Measurements from ENCODE around the gene PRKAR1B.

The PRKAR1B gene

DNA sequence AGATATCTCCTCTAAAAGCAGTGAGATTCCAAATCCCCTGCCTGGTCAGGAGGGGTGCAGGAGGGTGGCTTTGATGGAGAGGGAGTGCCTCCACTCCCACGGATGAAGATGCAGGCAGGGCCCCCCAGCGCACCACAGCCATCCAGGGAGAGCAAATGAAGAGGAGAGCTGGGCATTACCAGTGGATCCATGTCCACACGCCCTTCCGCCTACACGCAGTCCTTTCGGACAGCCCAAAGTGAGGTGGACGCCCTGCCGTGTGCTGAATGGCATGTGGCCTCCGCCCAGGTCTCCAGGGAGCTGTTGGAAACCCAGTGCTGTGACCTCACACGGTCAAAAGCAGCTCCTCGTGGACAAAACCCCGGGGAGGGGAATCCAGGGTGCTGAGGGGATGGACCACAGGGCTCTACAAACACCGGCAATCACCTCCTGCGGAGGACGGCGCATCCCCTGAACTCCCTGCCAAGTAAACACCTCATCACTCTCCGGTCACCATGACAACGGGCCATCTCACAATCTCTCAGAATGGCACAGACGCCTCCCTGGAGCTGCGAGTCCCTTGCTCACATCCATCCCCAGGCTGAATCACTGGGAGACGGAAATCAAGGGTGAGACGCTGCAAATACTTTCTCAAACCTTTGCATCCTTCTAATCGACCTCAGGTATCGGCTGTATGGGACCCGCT, 35.6 kb downstream of the PRKAR1B start:
- DNase-seq = no peak

DNA sequence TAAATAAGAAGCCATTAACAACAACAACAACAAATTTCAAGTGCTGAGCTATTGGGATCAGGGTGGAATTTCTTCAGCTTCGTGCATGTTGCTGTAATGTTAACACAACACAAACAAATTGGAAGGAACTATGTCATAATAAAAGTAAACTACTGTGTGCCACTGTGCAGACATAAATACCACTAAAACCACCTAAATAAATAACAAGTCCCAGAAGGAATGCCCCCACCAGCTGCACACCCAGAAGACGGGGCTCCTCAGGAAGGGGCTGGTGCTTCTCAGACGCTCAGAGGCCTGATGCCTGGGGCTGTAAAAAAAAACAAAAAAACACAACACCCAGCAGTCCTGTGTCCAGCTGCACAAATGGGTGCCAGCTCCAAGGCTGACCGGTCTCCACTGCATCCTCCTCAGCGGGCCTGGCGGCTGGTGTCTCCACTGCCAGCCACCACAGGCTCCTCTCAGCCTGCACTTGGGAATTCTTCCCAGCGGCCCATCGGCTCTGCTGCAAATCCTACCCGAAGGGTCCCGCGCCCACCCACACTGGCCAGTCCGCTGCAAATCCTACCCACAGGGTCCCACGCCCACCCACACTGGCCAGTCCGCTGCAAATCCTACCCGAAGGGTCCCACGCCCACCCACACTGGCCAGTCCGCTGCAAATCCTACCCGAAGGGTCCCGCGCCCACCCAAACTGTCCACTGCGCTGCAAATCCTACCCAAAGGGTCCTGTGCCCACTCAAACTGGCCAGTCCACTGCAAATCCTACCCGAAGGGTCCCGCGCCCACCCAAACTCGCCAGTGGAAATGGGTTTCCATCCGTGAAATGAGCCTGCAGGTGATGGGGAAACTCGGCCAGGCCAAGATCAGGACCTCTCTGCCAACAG, 36.4 kb downstream of the PRKAR1B start:
- no peak for DNase-seq

DNA sequence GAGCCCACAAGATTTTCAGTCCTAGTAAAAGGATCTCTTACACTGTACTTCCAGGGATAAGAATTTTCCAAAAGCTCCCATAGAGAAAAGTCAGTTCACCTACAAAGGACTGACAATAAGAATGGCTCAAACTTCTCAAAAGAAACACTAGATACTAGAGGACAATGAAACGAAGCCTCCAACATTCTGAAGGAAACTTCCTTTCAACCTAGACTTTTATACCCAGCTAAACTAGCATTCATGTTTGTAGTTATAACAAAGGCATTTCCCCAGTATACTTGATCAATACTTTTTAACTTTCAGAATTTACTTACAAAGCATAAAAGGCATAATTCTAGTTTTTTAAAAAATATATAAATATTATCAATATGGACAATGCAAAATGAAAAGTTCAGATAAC, 41.5 kb downstream of the PRKAR1B start:
- DNase-seq = no peak

DNA sequence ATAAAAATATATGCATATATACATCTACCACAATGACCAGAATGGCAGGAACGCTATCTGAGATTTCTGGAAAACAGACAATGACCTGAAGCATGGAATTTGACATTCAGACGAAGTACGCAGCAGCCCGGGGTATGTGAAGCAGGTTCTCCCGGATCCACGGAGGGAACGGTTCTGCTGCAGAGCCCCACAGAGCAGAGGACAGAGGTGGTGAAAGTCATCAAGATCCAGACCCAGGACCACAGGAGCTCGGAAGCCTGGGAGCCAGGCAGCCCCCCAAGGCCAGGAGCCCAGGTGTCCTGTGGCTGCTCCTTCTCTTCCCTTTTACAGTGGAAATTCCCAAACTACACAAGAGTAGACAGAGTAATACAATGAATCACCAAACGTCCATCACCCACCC, 42.7 kb downstream of the PRKAR1B start:
- no peak for DNase-seq

DNA sequence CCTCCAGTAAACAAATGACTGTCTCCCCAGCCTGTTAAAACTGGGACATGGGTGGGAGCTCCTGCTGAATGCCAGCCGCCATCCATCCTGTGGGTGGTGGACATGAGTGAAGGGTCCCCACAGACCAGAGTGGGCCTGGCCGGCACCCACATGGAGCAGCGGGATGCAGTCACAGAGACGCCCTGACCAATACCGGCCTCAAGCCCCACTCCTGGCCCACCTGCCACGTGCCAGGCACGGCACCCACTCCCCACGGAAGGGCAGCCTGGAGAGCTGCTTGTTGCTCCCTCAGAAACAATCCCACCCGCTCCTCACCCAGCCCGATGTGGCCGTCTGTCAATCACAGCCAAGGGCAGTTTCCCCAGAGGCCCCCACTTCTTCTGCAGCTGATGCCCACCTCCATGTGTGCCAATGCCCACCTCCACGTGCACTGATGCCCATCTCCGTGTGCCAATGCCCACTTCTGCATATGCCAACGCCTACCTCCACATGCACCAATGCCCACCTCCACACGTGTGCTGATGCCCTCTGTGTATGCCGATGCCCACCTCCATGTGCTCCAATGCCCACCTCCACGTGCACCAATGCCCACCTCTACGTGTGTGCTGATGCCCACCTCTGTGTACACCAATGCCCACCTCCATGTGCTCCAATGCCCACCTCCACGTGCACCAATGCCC, 43.4 kb downstream of the PRKAR1B start:
- no peak for DNase-seq

DNA sequence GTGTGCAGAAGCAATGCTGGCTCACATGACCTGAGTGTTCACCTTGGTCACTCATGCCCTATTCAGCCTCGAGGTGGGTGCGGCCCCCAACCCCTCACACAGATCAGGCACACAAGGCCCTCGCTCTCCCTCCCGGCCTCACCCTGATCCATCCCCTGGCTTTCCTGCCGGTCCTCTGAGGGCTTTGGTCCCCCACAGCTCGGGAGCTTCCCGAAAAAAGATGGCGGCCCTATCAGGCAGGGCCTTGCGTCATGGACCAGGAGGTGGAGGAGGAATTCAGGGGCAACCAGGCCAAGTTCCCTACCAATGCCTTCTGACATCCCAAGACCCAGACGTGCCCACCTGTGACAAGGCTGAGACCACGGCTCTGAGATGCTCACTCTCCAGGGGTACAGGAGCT, 44.3 kb downstream of the PRKAR1B start:
- DNase-seq = no peak

DNA sequence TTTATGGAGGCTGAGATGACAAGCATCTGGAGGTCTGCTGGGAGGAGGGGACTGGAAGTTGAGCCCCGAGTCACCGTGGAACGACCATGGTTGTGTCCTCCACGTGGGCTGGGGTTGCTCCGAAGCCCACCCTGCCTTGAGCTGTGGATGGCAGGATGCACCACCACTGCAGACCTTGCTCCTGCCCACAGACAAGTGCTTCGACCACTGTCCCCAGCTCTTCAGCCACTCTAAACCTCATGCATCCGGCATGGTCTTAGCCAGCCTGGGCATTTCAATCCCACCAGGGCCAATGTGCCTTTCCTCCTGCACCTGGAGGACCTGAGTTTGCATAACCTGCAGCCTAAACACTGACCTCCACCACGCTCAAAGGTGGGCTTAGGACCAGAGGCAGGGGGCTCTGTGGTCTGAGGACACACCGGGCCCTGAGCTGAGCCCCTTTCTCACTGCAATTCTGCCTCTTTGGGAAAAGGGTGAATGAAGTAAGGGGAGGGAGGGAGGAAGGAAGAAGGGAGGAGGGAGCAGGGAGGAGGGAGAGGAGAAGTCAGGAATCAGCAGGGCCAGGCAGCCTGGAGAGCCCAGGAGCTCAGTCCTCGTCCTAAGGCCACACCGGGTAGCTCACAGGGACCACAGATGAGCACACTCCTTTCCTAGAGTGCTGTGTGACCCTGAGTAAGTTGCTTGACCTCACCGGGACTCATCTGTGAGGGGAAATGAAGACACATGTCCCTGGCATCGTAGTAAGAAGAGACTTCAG, 45.4 kb downstream of the PRKAR1B start:
- no peak for DNase-seq

DNA sequence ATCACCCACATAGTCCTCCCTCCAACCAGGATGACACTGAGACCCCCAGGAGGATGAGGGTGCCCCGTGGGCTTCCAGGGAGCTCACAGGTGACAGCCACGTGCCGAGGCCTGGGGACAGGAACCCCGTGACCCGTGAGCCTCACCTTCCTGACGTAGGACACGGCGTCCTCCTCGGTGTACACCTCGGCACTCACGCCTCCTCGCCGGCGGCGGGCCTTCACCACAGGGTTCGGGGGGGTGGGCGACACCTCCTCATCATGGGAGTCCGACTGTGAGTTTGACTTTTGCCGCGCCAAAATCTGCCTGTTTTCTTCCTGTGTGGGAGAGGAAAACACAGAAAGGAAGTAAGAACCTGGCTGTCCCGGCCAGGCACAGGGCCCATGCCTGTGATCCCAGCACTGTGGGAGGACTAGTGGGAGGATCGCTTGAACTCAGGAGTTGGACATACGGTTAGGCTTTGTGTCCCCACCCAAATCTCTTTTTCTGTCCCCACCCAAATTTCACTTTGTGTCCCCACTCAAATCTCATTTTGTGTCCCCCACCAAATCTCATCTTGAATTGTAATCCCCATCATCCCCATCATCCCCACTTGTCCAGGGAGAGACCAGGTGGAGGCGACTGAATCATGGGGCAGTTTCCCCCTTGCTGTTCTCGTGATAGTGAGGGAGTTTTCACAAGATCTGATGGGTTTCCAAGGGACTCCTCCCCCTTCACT, 46.5 kb downstream of the PRKAR1B start:
- no peak for DNase-seq

DNA sequence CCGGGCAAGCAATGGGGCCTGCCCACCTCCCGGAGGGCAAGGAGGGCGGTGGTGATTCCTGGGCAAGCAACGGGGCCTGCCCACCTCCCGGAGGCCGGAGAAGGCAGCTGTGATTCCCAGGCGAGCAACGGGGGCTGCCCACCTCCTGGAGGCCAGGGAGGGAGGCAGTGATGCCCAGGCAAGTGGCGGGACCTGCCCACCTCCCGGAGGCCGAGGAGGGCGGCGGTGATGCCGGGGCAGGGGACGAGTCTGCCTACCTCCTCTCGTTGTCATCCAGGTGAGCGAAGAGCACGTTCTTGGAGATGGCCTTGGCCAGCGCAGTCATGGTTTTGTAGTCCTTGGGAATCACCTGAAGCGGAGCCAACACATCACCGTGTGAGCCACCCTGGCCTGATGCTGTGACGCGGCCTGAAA, 50.1 kb downstream of the PRKAR1B start:
- DNase-seq = no peak

DNA sequence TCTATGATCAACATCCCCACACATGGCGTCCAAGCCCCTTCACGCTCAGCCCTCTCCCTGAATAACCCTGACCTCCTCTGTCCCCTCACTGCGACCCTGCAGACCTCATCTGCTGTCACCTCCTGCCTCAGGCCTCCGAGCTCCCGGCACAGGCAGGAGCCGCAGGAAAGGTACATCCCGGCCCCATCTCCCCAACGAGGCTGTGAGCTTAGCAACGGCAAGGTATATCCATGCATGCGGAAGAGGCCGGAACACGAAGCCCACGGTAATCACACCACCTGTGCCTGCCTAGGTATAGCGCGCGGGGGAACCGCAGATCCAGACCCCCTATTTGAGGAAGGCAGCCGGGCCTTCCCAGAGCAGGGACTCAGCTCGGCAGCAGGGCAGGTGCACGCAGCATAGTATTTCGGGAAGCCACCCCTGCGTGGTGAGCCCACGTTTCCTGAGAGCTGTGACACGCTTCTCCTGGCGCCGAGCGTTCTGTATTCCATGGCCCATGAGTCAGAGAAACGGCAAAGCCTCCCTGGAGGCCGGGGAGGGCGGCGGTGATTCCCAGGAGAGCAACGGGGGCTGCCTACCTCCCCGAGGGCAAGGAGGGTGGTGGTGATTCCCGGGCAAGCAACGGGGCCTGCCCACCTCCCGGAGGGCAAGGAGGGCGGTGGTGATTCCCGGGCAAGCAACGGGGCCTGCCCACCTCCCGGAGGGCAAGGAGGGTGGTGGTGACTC, 50.7 kb downstream of the PRKAR1B start:
- DNase-seq = no peak

DNA sequence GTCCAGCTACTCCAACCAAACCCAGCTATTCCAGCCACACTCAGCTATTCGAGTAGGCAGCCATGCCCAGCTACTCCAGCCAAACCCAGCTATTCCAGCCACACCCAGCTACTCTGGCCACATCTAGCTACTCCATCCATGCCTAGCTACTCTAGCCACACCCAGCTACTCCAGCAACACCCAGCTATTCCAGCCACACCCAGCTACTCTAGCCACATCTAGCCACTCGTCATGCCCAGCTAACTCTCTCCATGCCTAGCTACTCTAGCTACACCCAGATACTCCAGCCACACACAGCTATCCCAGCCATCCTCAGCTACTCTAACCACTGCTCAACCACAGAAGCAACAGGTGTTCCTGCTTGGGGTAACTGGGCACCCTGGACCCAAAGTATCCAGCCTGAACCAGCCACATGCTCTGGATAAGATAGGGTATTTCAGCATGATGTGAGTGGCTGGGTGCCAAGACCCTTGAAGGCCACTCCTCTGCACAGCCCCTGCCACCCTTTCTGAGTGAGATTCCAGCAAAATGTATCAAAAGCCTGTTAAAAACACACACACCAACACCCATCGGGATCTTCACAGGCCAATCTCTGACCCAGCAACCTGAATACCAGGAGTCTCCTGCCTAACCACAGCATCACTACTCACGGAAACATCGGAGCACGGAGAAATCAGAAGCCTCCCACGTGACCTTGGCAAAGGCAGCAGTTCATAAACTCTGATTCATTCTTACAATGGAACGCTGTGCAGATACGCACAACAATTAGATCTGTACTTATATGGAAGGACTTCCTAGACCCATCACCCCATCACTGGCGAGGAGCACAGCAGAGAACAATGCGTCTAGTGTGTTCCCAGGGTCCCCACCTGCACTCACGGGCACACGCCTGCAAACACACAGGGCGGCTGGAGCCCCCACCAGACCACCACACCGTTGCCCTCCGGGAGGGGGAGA, 52.3 kb downstream of the PRKAR1B start:
- no peak for DNase-seq

DNA sequence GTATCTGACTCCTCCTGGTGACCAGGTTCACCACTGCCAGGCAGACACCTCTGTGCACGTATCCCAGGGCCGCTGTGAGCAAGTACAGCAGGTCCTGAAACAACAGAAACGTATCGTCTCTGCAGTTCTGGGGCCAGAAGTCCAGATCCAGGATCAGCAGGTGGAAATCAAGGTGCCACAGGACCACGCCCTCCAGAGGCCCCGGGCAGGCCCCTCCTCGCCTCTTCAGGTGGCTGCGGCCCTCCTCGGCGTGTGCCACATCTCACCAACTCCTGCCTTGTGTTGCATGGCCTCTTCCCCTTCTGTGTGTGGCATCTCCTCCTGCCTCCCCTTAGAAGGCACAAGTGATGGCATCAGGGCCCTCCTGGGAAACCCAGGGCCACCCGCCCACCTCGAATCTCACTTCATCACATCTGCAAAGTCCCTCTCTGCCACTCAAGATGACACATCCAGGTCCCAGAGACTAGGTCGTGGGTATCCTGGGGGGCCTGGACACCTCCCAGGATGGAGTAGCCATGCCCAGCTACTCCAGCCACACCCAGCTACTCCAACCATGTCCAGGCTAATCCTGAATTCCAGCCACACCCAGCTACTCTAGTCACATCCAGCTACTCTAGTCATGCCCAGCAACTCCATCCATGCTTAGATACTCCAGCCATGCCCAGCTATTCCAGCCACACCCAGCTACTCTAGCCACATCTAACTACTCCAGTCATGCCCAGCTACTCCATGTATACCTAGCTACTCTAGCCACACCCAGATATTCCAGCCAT, 53.2 kb downstream of the PRKAR1B start:
- no peak for DNase-seq

DNA sequence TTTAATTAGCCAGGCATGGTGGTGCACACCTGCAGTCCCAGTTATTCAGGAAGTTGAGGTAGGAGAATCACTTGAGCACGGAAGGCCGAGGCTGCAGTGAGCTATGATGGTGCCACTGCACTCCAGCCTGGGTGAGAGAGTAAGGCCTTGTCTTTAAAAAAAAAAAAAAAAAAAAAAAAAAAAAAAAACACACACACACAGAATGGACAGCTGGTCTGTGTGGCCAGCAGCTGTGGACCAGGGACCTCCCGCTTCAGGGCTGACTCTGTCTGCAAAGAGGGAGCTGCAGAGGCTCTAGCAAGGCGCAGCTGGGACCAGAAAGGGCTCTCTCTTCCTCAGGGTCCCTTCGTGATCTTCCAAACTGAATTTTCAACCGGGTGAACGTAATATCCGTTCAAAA, 54.2 kb downstream of the PRKAR1B start:
- no peak for DNase-seq

DNA sequence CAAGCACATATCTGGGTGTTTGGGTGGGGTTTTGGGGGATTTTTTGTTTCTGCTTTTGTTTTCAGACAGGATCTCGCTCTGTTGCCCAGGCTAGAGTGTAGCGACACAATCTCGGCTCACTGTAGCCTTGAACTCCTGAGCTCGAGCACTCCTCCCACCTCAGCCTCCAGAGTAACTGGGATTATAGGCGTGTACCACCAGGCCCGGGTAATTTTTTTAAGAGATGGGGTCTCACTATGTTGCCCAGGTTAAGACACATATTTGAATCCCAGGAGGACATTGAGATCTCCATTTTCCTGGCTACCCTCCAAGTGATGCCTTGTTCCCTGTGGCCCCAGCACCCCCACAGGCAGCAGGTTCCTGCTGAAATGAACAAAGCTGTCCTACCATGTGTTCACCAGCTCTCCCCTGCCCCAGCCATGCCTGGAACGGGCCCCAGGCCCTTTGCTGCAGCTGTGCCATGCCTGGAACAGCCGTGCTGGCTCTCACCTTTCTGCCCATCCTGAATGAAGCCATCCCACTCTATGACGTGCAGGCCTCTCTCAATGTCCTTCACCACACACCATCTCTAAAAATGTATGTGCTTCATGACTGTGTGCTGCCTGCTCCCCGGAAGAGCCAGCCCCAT, 55.6 kb downstream of the PRKAR1B start:
- no peak for DNase-seq

DNA sequence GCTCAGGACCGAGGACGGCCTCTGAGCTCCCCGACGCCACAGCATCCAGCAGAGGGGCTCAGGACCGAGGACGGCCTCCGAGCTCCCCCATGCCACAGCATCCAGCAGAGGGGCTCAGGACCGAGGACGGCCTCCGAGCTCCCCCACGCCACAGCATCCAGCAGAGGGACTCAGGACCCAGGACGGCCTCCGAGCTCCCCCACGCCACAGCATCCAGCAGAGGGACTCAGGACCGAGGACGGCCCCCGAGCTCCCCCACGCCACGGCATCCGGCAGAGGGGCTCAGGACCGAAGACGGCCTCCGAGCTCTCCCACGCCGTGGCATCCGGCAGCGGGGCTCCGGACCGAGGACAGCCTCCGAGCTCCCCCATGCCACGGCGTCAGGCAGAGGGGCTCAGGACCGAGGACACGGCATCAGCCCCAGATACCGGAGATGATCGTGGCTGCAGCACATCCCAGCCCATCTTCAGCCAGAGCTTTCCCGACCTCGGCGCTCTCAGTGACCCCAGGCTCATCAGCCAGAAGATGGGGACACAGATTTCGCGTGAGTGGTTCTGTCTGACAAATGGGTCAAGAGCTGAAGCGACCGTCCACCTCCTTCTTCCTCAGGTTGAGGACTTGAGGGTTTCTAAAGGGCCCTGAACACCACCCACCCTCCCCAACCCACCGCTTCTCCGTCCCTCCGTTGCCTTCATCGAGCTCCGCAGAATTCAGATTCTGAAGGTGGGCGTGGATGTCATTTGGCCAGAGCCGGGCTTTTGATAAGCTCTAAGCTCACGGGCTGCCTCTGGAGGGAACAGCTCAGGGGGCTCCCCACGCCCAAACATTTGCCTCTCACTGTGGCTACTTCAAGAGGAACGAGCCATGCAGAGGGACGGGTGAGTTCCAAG, 56.3 kb downstream of the PRKAR1B start:
- no peak for DNase-seq

DNA sequence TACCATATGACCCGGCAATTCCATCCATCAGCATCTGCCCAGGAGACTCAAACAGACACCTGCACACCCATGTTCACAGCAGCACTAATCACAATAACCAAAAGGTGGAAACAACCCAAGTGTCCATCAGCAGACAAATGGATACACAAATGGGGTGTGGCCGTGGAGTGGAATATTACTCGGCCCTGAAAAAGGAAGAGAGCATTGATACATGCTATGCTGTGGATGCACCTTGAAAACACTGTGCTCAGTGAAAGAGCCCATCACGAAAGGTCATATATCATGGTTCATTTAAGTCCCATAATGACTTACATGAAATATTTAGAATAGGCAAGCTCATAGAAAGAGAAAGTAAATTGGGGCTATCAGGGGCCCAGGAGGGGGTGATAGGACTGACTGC, 58.1 kb downstream of the PRKAR1B start:
- no peak for DNase-seq

DNA sequence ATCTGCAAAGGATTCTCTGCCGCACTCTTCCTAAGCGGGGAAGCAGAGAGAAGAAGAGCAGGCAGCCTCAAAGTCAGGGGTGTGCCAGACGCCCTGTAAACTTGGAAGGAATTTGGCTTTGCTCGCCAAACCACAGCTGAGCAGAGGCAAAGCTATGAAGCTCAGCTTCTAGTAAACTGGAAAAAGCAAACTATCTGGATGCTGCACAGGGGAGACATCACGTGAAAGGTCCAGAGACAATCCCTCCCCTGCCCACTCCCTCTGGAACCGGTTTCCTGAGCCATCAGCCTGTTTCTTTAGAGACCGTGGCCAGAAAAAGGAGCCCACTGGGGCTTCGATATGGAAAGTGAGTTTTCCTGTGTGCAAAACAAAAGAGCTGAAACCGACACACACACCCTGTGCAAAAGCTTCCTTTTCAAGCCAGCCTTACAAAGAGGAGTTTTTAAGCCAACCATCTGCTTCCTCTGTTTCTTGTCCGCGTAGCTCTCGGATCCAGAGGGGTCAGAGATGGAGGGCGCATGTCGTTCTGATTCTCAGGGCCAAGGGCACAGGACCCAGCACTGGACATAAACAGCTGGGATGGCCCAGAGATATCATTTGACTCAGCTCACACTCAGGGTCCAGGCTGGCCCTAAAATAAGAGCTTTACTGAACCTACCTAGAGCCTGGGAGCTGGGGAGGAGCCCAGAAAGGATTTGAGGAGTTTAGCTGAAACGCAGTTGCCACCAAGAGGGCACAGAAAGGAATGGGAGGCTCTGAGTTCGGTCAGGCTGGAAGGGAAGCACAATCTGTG, 58.7 kb downstream of the PRKAR1B start:
- DNase-seq = no peak
